ENCODE measurements around the gene RABGEF1. TPM values are rescaled to one million over a fixed set of nuclear protein-coding genes. Genes with fewer than 3 reads are reported as not detected.
"Not testable (repeated sequence)": the region's sequence is repeated elsewhere in the genome, so short reads cannot be mapped to it uniquely, and the experiment has no call there.

RABGEF1 gene
- total RNA-seq, 1 donor from 2014 or later, result 14.1 TPM

- H3K4me3 Mint-ChIP-seq (ENCODE audit: unreplicated experiment), result no peak overlapping the region
- no peak overlapping the region for H3K27ac Mint-ChIP-seq (ENCODE audit: unreplicated experiment)
- H3K27me3 Mint-ChIP-seq (ENCODE audit: unreplicated experiment), result no peaks in the 10 kb centered on the region
- no peak for DNase-seq
- TF ChIP-seq CTCF (IDR thresholded peaks at IDR 0.05; ENCODE audit: partially characterized antibody, unreplicated experiment), result no peak
- peaks cover 13% of the 10 kb centered on the region for H3K4me1 Mint-ChIP-seq (ENCODE audit: low read depth, unreplicated experiment)
- H3K9me3 Mint-ChIP-seq (ENCODE audit: unreplicated experiment), result peaks cover 2% of the 10 kb centered on the region
- no peaks in the 10 kb centered on the region for H3K36me3 Mint-ChIP-seq (ENCODE audit: unreplicated experiment)
Measured at GRCh38 chr7:66756889-66757288, 16.4 kb downstream of the RABGEF1 start.

GRCh38 chr7:66757939-66758338, 17.4 kb downstream of the RABGEF1 start:
- DNase-seq, result no peak
- Mint-ChIP-seq H3K4me3 (ENCODE audit: unreplicated experiment) (no peak overlapping the region), H3K27me3 (ENCODE audit: unreplicated experiment) (no peaks in the 10 kb centered on the region), H3K36me3 (ENCODE audit: unreplicated experiment) (no peaks in the 10 kb centered on the region), H3K4me1 (ENCODE audit: low read depth, unreplicated experiment) (peaks cover 13% of the 10 kb centered on the region), H3K9me3 (ENCODE audit: unreplicated experiment) (peaks cover 6% of the 10 kb centered on the region), H3K27ac (ENCODE audit: unreplicated experiment) (no peak overlapping the region)
- no peak for TF ChIP-seq CTCF (IDR thresholded peaks at IDR 0.05; ENCODE audit: partially characterized antibody, unreplicated experiment)

GRCh38 chr7:66758950-66759628, 18.6 kb downstream of the RABGEF1 start:
- Mint-ChIP-seq H3K4me1 (ENCODE audit: low read depth, unreplicated experiment) (peaks cover 13% of the 10 kb centered on the region), H3K27ac (ENCODE audit: unreplicated experiment) (no peak overlapping the region), H3K9me3 (ENCODE audit: unreplicated experiment) (peaks cover 6% of the 10 kb centered on the region), H3K4me3 (ENCODE audit: unreplicated experiment) (no peak overlapping the region), H3K36me3 (ENCODE audit: unreplicated experiment) (peaks cover 8% of the 10 kb centered on the region), H3K27me3 (ENCODE audit: unreplicated experiment) (no peaks in the 10 kb centered on the region)
- no peak for DNase-seq
- no peak for TF ChIP-seq CTCF (IDR thresholded peaks at IDR 0.05; ENCODE audit: partially characterized antibody, unreplicated experiment)

- H3K9me3 Mint-ChIP-seq (ENCODE audit: unreplicated experiment); H3K27me3 Mint-ChIP-seq (ENCODE audit: unreplicated experiment); H3K4me3 Mint-ChIP-seq (ENCODE audit: unreplicated experiment); H3K27ac Mint-ChIP-seq (ENCODE audit: unreplicated experiment); DNase-seq: not testable (repeated sequence)
- Mint-ChIP-seq H3K4me1 (ENCODE audit: low read depth, unreplicated experiment) (peaks cover 14% of the 10 kb centered on the region), H3K36me3 (ENCODE audit: unreplicated experiment) (peaks cover 15% of the 10 kb centered on the region)
Measured at GRCh38 chr7:66763183-66763582, 22.6 kb downstream of the RABGEF1 start.

- not testable (repeated sequence) for H3K27ac Mint-ChIP-seq (ENCODE audit: unreplicated experiment); H3K9me3 Mint-ChIP-seq (ENCODE audit: unreplicated experiment); DNase-seq; H3K4me3 Mint-ChIP-seq (ENCODE audit: unreplicated experiment); H3K27me3 Mint-ChIP-seq (ENCODE audit: unreplicated experiment)
- peaks cover 15% of the 10 kb centered on the region for H3K36me3 Mint-ChIP-seq (ENCODE audit: unreplicated experiment)
- peaks cover 11% of the 10 kb centered on the region for H3K4me1 Mint-ChIP-seq (ENCODE audit: low read depth, unreplicated experiment)
Measured at GRCh38 chr7:66763633-66764355, 23.3 kb downstream of the RABGEF1 start.

GRCh38 chr7:66764905-66765304, 24.4 kb downstream of the RABGEF1 start:
- H3K27me3 Mint-ChIP-seq (ENCODE audit: unreplicated experiment); DNase-seq; H3K9me3 Mint-ChIP-seq (ENCODE audit: unreplicated experiment); H3K4me3 Mint-ChIP-seq (ENCODE audit: unreplicated experiment); H3K4me1 Mint-ChIP-seq (ENCODE audit: low read depth, unreplicated experiment); H3K27ac Mint-ChIP-seq (ENCODE audit: unreplicated experiment): not testable (repeated sequence)
- H3K36me3 Mint-ChIP-seq (ENCODE audit: unreplicated experiment), result peaks cover 15% of the 10 kb centered on the region

GRCh38 chr7:66765322-66766025, 24.9 kb downstream of the RABGEF1 start:
- not testable (repeated sequence) for H3K27me3 Mint-ChIP-seq (ENCODE audit: unreplicated experiment); DNase-seq; H3K27ac Mint-ChIP-seq (ENCODE audit: unreplicated experiment); H3K4me3 Mint-ChIP-seq (ENCODE audit: unreplicated experiment); H3K4me1 Mint-ChIP-seq (ENCODE audit: low read depth, unreplicated experiment); H3K9me3 Mint-ChIP-seq (ENCODE audit: unreplicated experiment)
- H3K36me3 Mint-ChIP-seq (ENCODE audit: unreplicated experiment), result peaks cover 15% of the 10 kb centered on the region

Data from glutamatergic neuron (in vitro differentiated cells).